ENCODE data around the gene RASGRP1.

DNA sequence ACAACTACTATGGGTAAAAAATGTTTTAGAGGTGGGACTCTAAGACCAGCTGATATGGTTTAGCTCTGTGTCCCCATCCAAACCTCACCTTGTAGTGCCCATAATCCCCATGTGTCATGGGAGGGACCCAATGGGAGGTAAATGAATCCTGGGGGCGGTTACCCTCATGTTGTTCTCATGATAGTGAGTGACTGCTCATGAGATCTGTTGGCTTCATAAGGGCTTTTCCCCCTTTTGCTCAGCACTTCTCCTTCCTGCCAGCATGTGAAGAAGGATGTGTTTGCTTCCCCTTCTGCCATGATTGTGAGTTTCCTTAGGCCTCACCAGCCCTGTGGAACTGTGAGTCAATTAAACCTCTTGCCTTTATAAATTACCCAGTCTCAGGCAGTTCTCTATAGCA lies 65.0 kb downstream of the RASGRP1 start:
- TF ChIP-seq POLR2A (IDR thresholded peaks at IDR 0.05), result no peak
- TF ChIP-seq CTCF (IDR thresholded peaks at IDR 0.05), result no peak
